SK-N-SH treated with all-trans-retinoic acid at 6 μM for 48 hours (cell line): ENCODE measurements around the gene CACNA1C.

Source experiments
- ATAC-seq: fragments of 200-7000 bp; cut with Tn5 transposase; 3 replicates; pipeline ENCODE4 v1.9.1; 2020; ENCODE audit warnings: mild to moderate bottlenecking, moderate library complexity
- ARNTL ChIP-seq: fragments of 450-650 bp; formaldehyde crosslinking; IDR thresholded peaks from 2 replicates; pipeline ENCODE4 v1.5.0; 2020; ENCODE audit warnings: low read depth, mild to moderate bottlenecking, moderate library complexity, borderline replicate concordance
- BACH2 ChIP-seq: fragments of 250-450 bp; sonication (Bioruptor Pico); IDR thresholded peaks from 2 replicates; pipeline ENCODE4 v1.9.0; 2021; ENCODE audit warnings: mild to moderate bottlenecking, borderline replicate concordance
- CREB5 ChIP-seq: fragments of 250-450 bp; sonication (Bioruptor Pico); IDR thresholded peaks from 2 replicates; pipeline ENCODE4 v1.5.1; 2020; ENCODE audit warnings: low read depth, mild to moderate bottlenecking, moderate library complexity
- CSDC2 ChIP-seq: fragments of 250-450 bp; sonication (Bioruptor Pico); IDR thresholded peaks from 2 replicates; pipeline ENCODE4 v1.5.0; 2020; ENCODE audit warnings: mild to moderate bottlenecking, moderate library complexity
- CSRNP3 ChIP-seq: fragments of 250-450 bp; sonication (Bioruptor Pico); IDR thresholded peaks from 2 replicates; pipeline ENCODE4 v1.5.1; 2021; ENCODE audit warnings: mild to moderate bottlenecking, moderate library complexity
- ESRRG ChIP-seq: fragments of 250-450 bp; sonication (Bioruptor Pico); IDR thresholded peaks from 2 replicates; pipeline ENCODE4 v1.6.1; 2021; ENCODE audit warnings: mild to moderate bottlenecking
- GLIS3 ChIP-seq: fragments of 250-450 bp; sonication (Bioruptor Pico); IDR thresholded peaks from 2 replicates; pipeline ENCODE4 v1.5.0; 2020; ENCODE audit warnings: mild to moderate bottlenecking, moderate library complexity
- ISL1 ChIP-seq: fragments of 250-450 bp; sonication (Bioruptor Pico); IDR thresholded peaks from 2 replicates; pipeline ENCODE4 v2.1.2; 2022; ENCODE audit warnings: mild to moderate bottlenecking, moderate library complexity
- OSR1 ChIP-seq: fragments of 250-450 bp; sonication (Bioruptor Pico); IDR thresholded peaks from 2 replicates; pipeline ENCODE4 v1.8.0; 2022; ENCODE audit warnings: moderate library complexity, mild to moderate bottlenecking, inconsistent platforms
- PATZ1 ChIP-seq: fragments of 250-450 bp; sonication (Bioruptor Pico); IDR thresholded peaks from 2 replicates; pipeline ENCODE4 v1.8.0; 2020; ENCODE audit warnings: mild to moderate bottlenecking, moderate library complexity, borderline replicate concordance
- POU6F1 ChIP-seq: fragments of 250-450 bp; sonication (Bioruptor Pico); IDR thresholded peaks from 2 replicates; pipeline ENCODE4 v1.8.0; 2021; ENCODE audit warnings: low read depth, mild to moderate bottlenecking, moderate library complexity, borderline replicate concordance
- RARB ChIP-seq: fragments of 250-450 bp; sonication (Bioruptor Pico); IDR thresholded peaks from 2 replicates; pipeline ENCODE4 v1.8.0; 2021; ENCODE audit warnings: mild to moderate bottlenecking, moderate library complexity
- SNAI2 ChIP-seq: fragments of 250-450 bp; sonication (Bioruptor Pico); IDR thresholded peaks from 2 replicates; pipeline ENCODE4 v1.5.0; 2020; ENCODE audit warnings: mild to moderate bottlenecking, moderate library complexity
- TOX ChIP-seq: fragments of 250-450 bp; sonication (Bioruptor Pico); IDR thresholded peaks from 2 replicates; pipeline ENCODE4 v1.8.0; 2021; ENCODE audit warnings: mild to moderate bottlenecking, moderate library complexity, borderline replicate concordance
- TSHZ2 ChIP-seq: fragments of 250-450 bp; sonication (Bioruptor Pico); IDR thresholded peaks from 2 replicates; pipeline ENCODE4 v1.5.0; 2020; ENCODE audit warnings: mild to moderate bottlenecking, moderate library complexity
- ZC3H10 ChIP-seq: fragments of 250-450 bp; sonication (Bioruptor Pico); IDR thresholded peaks from 2 replicates; pipeline ENCODE4 v1.5.1; 2021; ENCODE audit warnings: mild to moderate bottlenecking, moderate library complexity
- ZFP30 ChIP-seq: fragments of 450-650 bp; formaldehyde crosslinking; IDR thresholded peaks from 2 replicates; pipeline ENCODE4 v1.5.0; 2022; ENCODE audit warnings: mild to moderate bottlenecking, moderate library complexity
- ZNF565 ChIP-seq: fragments of 450-650 bp; formaldehyde crosslinking; conservative IDR thresholded peaks from 2 replicates; pipeline ENCODE4 v1.5.0; 2020; ENCODE audit warnings: low read depth, mild to moderate bottlenecking, moderate library complexity
- ZNF70 ChIP-seq: fragments of 450-650 bp; formaldehyde crosslinking; IDR thresholded peaks from 2 replicates; pipeline ENCODE4 v1.5.0; 2020; ENCODE audit warnings: mild to moderate bottlenecking, moderate library complexity

Gene CACNA1C

GRCh38 chr12:2110127-2110526 is 57.3 kb downstream of the CACNA1C start (continued):
- TF ChIP-seq PATZ1 (no peak), ARNTL (CRISPR knock-in tag) (no peak), OSR1 (CRISPR knock-in tag) (no peak), CREB5 (CRISPR knock-in tag) (no peak), TOX (CRISPR knock-in tag) (no peak), BACH2 (no peak), ZNF70 (CRISPR knock-in tag) (no peak)

- no peak for TF ChIP-seq ZFP30
These were observed 58.2 kb downstream of the CACNA1C start for GRCh38 chr12:2110849-2111566.

GRCh38 chr12:2111826-2112225 is 59.0 kb downstream of the CACNA1C start:
- ATAC-seq = no peak

More at GRCh38 chr12:2110849-2111566, 58.2 kb downstream of the CACNA1C start:
- ATAC-seq = no peak

More at GRCh38 chr12:2111826-2112225, 59.0 kb downstream of the CACNA1C start:
- TF ChIP-seq CSRNP3 (CRISPR knock-in tag) = no peak
- no peak for TF ChIP-seq PATZ1
- no peak for TF ChIP-seq ISL1 (CRISPR knock-in tag)
- TF ChIP-seq OSR1 (CRISPR knock-in tag) = no peak
- TF ChIP-seq ZC3H10 (CRISPR knock-in tag) = no peak
- no peak for TF ChIP-seq BACH2
- no peak for TF ChIP-seq RARB (CRISPR knock-in tag)
- no peak for TF ChIP-seq ZNF565 (CRISPR knock-in tag)
- TF ChIP-seq ESRRG = no peak
- no peak for TF ChIP-seq TSHZ2 (CRISPR knock-in tag)
- TF ChIP-seq SNAI2 (CRISPR knock-in tag) = no peak
- TF ChIP-seq CREB5 (CRISPR knock-in tag) = no peak
- no peak for TF ChIP-seq CSDC2
- no peak for TF ChIP-seq POU6F1 (CRISPR knock-in tag)
- TF ChIP-seq GLIS3 (CRISPR knock-in tag) = no peak
- TF ChIP-seq, all 23 proteins: peak for 0
